T-cell (primary cell): ENCODE measurements around the gene ANKRD40. TPM values are rescaled to one million over a fixed set of nuclear protein-coding genes. Genes with fewer than 3 reads are reported as not detected.
A peak's percentile ranks its signal among the peaks of the same experiment; 100 is the strongest.
"Not testable (repeated sequence)": the region's sequence is repeated elsewhere in the genome, so short reads cannot be mapped to it uniquely, and the experiment has no call there.

Experiments used
- ATAC-seq, 4 experiments: fragments of 200-7000 bp in 3 of 4; fragments of 150-1000 bp in 1 of 4; cut with Tn5 transposase; replicated peaks in 1 of 4; 1 replicate in 3 of 4; 2 replicates in 1 of 4; pipeline ENCODE4 v1.10.0; 2021; ENCODE audit warnings: moderate library complexity in 3 of 4, mild to moderate bottlenecking in 2 of 4, moderate number of reproducible peaks in 1 of 4
- CTCF ChIA-PET, 2 donors: fragments of 300-600 bp; sonication (Branson Sonifier 250); formaldehyde crosslinking; loops; one replicate each; lab custom pipeline; 2022; ENCODE audit warnings: antibody characterized with exemption in 2 of 2; lab: Charles Lee
- POLR2A ChIA-PET, 2 donors: fragments of 300-600 bp; sonication (Branson Sonifier 250); formaldehyde crosslinking; loops; one replicate each; lab custom pipeline; 2022; ENCODE audit warnings: antibody characterized with exemption in 2 of 2; lab: Charles Lee
- DNase-seq, 35 experiments: peaks; one replicate each; pipeline versions ENCODE4 v3.0.0 to v3.0.0-alpha.2; 2013 to 2023
- H3K27ac ChIP-seq: one replicate; pipeline ENCODE4 v1.5.1; 2013; ENCODE audit warnings: low read length
- H3K27me3 ChIP-seq, 2 experiments: replicated peaks in 1 of 2; 1 replicate in 1 of 2; 2 replicates in 1 of 2; pipeline versions ENCODE4 v1.6.1 to v1.7.0; 2013; ENCODE audit warnings: low read length in 1 of 2, mixed read lengths in 1 of 2; ENCODE audit not compliant: control insufficient read depth in 2 of 2, insufficient read depth in 2 of 2; ENCODE audit errors: extremely low read depth in 1 of 2
- H3K36me3 ChIP-seq, 2 donors: 1 replicate in 1 of 2; 2 replicates in 1 of 2; pipeline versions ENCODE4 v1.6.1 to v1.7.0; 2013; ENCODE audit warnings: low read length in 1 of 2; ENCODE audit not compliant: control insufficient read depth in 2 of 2, insufficient read depth in 1 of 2; ENCODE audit errors: extremely low read depth in 1 of 2
- H3K4me1 ChIP-seq, 2 experiments: 1 replicate in 1 of 2; 2 replicates in 1 of 2; pipeline versions ENCODE4 v1.6.1 to v1.7.0; 2013; ENCODE audit warnings: low read length in 2 of 2, mixed read lengths in 1 of 2; ENCODE audit not compliant: insufficient read depth in 2 of 2, control insufficient read depth in 1 of 2; ENCODE audit errors: extremely low read depth in 1 of 2
- H3K4me3 ChIP-seq, 2 donors: 1 replicate in 1 of 2; 2 replicates in 1 of 2; pipeline versions ENCODE4 v1.5.1 to v1.7.0; 2013; ENCODE audit warnings: mild to moderate bottlenecking in 2 of 2, low read length in 1 of 2, moderate library complexity in 1 of 2; ENCODE audit not compliant: control insufficient read depth in 1 of 2; ENCODE audit errors: extremely low read depth in 1 of 2
- H3K9me3 ChIP-seq: 2 replicates; pipeline ENCODE4 v1.7.0; 2013
- H3K27ac Mint-ChIP-seq, 2 donors: one replicate each; pipeline ENCODE4 v1.8.0; 2020 to 2021; ENCODE audit warnings: mild to moderate bottlenecking in 2 of 2, mixed read lengths in 2 of 2
- H3K27me3 Mint-ChIP-seq, 2 donors: one replicate each; pipeline ENCODE4 v1.8.0; 2021 to 2022; ENCODE audit warnings: mixed read lengths in 2 of 2
- H3K36me3 Mint-ChIP-seq: one replicate; pipeline ENCODE4 v1.8.0; 2021; ENCODE audit warnings: mixed read lengths
- H3K4me1 Mint-ChIP-seq, 3 donors: one replicate each; pipeline ENCODE4 v1.8.0; 2020 to 2022; ENCODE audit warnings: mixed read lengths in 3 of 3, mild to moderate bottlenecking in 1 of 3
- H3K4me3 Mint-ChIP-seq, 3 donors: one replicate each; pipeline ENCODE4 v1.8.0; 2020 to 2022; ENCODE audit warnings: mild to moderate bottlenecking in 3 of 3, mixed read lengths in 3 of 3, moderate library complexity in 3 of 3
- H3K9me3 Mint-ChIP-seq, 3 donors: one replicate each; pipeline ENCODE4 v1.8.0; 2020 to 2022; ENCODE audit warnings: mixed read lengths in 3 of 3
- WGBS: methylation state at CpG from one replicate; pipeline ENCODE4 v1.1.5; 2013; ENCODE audit warnings: missing lambda C conversion rate; ENCODE audit not compliant: insufficient coverage; 5-methylcytosine and 5-hydroxymethylcytosine counted together
- total RNA-seq, 35 experiments: library from RNA in 6 of 35; stranded (reverse) in 6 of 35; fragments of 120-200 nt in 1 of 35; gene quantifications; one replicate each; pipeline versions ENCODE4 v1.2.1 to v1.2.4 and lab custom pipeline; 2013 to 2026

ANKRD40 gene
- total RNA-seq, 5 donors from 2014 or later (not counting 1 experiment from before 2014, with no cell fraction given): 30.3 to 37.6 (median 34.5) TPM

GRCh38 chr17:50719144-50719923, 11.6 kb upstream of the ANKRD40 start, which contains the start of gene LUC7L3:
TSS of gene LUC7L3 (plus strand) at chr17:50719603. CDS start at chr17:50719733, 130 bp downstream.
- Histone ChIP-seq H3K4me1 (peaks cover 24 to 26% of the 10 kb centered on the region in 2 experiments), H3K9me3 (no peaks in the 10 kb centered on the region), H3K27ac (peak within 1 kb of the TSS; percentile 97), H3K4me3 (peak within 1 kb of the TSS; percentile 91 to 94), H3K27me3 (no peaks in the 10 kb centered on the region), H3K36me3 (peaks cover 0 to 6% of the 10 kb centered on the region in 2 donors)
- DNase-seq: peak; percentile 78 to 95 (median 89)
- CTCF ChIA-PET: interaction anchor here in 1 of 2 donors (1.1 kb wide), 1 partner anchor 11 kb away, joined by 3 read pairs; no protein-coding TSS in a partner anchor
- H3K27ac Mint-ChIP-seq: peak within 1 kb of the TSS; percentile 98 to 99
- H3K27me3 Mint-ChIP-seq: no peaks in the 10 kb centered on the region
- H3K4me3 Mint-ChIP-seq: peak within 1 kb of the TSS; percentile 96 to 98 (median 97)
- POLR2A ChIA-PET: interaction anchor here in 1 of 2 donors (0.6 to 1.3 kb wide), 6 partner anchors 11 to 206 kb away, joined by 3 to 14 read pairs (median 3); partner anchors contain the start of genes ANKRD40 and TOB1
- H3K9me3 Mint-ChIP-seq: no peaks in the 10 kb centered on the region
- H3K4me1 Mint-ChIP-seq: peaks cover 33 to 46% (median 37%) of the 10 kb centered on the region in 3 donors
- under 1% methylated on average over 74 of the region's 76 CpGs for WGBS
- peak; percentile 91 to 95 (median 92) for ATAC-seq
- H3K36me3 Mint-ChIP-seq: peaks cover 8% of the 10 kb centered on the region

GRCh38 chr17:50715471-50715870, 7.8 kb upstream of the ANKRD40 start:
- Histone ChIP-seq H3K4me1 (peaks cover 3 to 6% of the 10 kb centered on the region in 2 experiments), H3K27me3 (no peaks in the 10 kb centered on the region), H3K36me3 (no peaks in the 10 kb centered on the region), H3K9me3 (no peaks in the 10 kb centered on the region), H3K27ac (no peak overlapping the region), H3K4me3 (no peak overlapping the region)
- Mint-ChIP-seq H3K4me1 (peaks cover 6 to 11% (median 9%) of the 10 kb centered on the region in 3 donors), H3K27ac (no peak overlapping the region), H3K36me3 (no peaks in the 10 kb centered on the region), H3K9me3 (no peaks in the 10 kb centered on the region), H3K4me3 (no peak overlapping the region), H3K27me3 (no peaks in the 10 kb centered on the region)
- no peak for DNase-seq
- ATAC-seq: no peak
- no CpG with 5 or more reads among the region's 3 CpGs for WGBS
- CTCF ChIA-PET: no interaction called here
- POLR2A ChIA-PET: no interaction called here

GRCh38 chr17:50712641-50713040, 4.9 kb upstream of the ANKRD40 start:
- CTCF ChIA-PET: no interaction called here
- Histone ChIP-seq H3K27me3 (no peaks in the 10 kb centered on the region), H3K4me1 (peaks cover 10 to 19% of the 10 kb centered on the region in 2 experiments), H3K27ac (no peak overlapping the region), H3K4me3 (no peak overlapping the region), H3K9me3 (no peaks in the 10 kb centered on the region), H3K36me3 (no peaks in the 10 kb centered on the region)
- WGBS: 100% methylated on average over 2 of the region's 9 CpGs
- DNase-seq (no peak), ATAC-seq (no peak)
- H3K27me3 Mint-ChIP-seq: no peaks in the 10 kb centered on the region
- H3K9me3 Mint-ChIP-seq: no peaks in the 10 kb centered on the region
- H3K4me3 Mint-ChIP-seq: no peak overlapping the region
- H3K36me3 Mint-ChIP-seq: no peaks in the 10 kb centered on the region
- peaks cover 18 to 27% (median 18%) of the 10 kb centered on the region in 3 donors for H3K4me1 Mint-ChIP-seq
- peak overlapping the region in 1 of 2 donors; percentile 58 for H3K27ac Mint-ChIP-seq
- POLR2A ChIA-PET: no interaction called here

- Histone ChIP-seq H3K4me1 (peaks cover 12 to 33% of the 10 kb centered on the region in 2 experiments), H3K4me3 (no peak overlapping the region), H3K27ac (no peak overlapping the region), H3K9me3 (no peaks in the 10 kb centered on the region), H3K27me3 (no peaks in the 10 kb centered on the region), H3K36me3 (no peaks in the 10 kb centered on the region)
- H3K27ac Mint-ChIP-seq: peak overlapping the region; percentile 69 to 83
- H3K36me3 Mint-ChIP-seq: no peaks in the 10 kb centered on the region
- no peaks in the 10 kb centered on the region for H3K27me3 Mint-ChIP-seq
- CTCF ChIA-PET: no interaction called here
- H3K4me1 Mint-ChIP-seq: peaks cover 27 to 37% (median 28%) of the 10 kb centered on the region in 3 donors
- DNase-seq (no peak), ATAC-seq (no peak)
- no peak overlapping the region for H3K4me3 Mint-ChIP-seq
- whole genome bisulfite sequencing: 100% methylated on average over 1 of the region's 4 CpGs
- H3K9me3 Mint-ChIP-seq: no peaks in the 10 kb centered on the region
- POLR2A ChIA-PET: no interaction called here
Measured at GRCh38 chr17:50710650-50711049, 2.9 kb upstream of the ANKRD40 start.

- Histone ChIP-seq H3K9me3 (no peaks in the 10 kb centered on the region), H3K27me3 (no peaks in the 10 kb centered on the region), H3K4me1 (peaks cover 12 to 35% of the 10 kb centered on the region in 2 experiments), H3K4me3 (no peak overlapping the region), H3K27ac (no peak overlapping the region), H3K36me3 (no peaks in the 10 kb centered on the region)
- peaks cover 32 to 42% (median 33%) of the 10 kb centered on the region in 3 donors for H3K4me1 Mint-ChIP-seq
- peak overlapping the region; percentile 69 to 83 for H3K27ac Mint-ChIP-seq
- ChIA-PET CTCF (no interaction called here), POLR2A (no interaction called here)
- no peak for ATAC-seq
- DNase-seq: no peak
- WGBS: no CpG with 5 or more reads among the region's 2 CpGs
- no peaks in the 10 kb centered on the region for H3K9me3 Mint-ChIP-seq
- H3K36me3 Mint-ChIP-seq: peaks cover 2% of the 10 kb centered on the region
- H3K4me3 Mint-ChIP-seq: peak overlapping the region in 2 of 3 donors; percentile 21 to 81
- H3K27me3 Mint-ChIP-seq: no peaks in the 10 kb centered on the region
Measured at GRCh38 chr17:50710025-50710424, 2.3 kb upstream of the ANKRD40 start.

- POLR2A ChIA-PET: interaction anchor here in 1 of 2 donors (0.6 to 1.2 kb wide), 4 partner anchors 10 to 86 kb away, joined by 3 to 4 read pairs (median 4); partner anchors contain the start of gene LUC7L3
- peaks cover 37 to 46% (median 39%) of the 10 kb centered on the region in 3 donors for H3K4me1 Mint-ChIP-seq
Measured at GRCh38 chr17:50709053-50709452, 1.3 kb upstream of the ANKRD40 start.

More at GRCh38 chr17:50709053-50709452, 1.3 kb upstream of the ANKRD40 start:
- H3K4me3 ChIP-seq, ATAC-seq, CTCF ChIA-PET, H3K9me3 Mint-ChIP-seq, H3K36me3 ChIP-seq, H3K27me3 ChIP-seq, H3K9me3 ChIP-seq, DNase-seq, H3K27me3 Mint-ChIP-seq, H3K36me3 Mint-ChIP-seq: not testable (repeated sequence)
- H3K27ac ChIP-seq: peak overlapping the region; percentile 98
- Mint-ChIP-seq H3K27ac (peak overlapping the region; percentile 96 to 98), H3K4me3 (peak overlapping the region; percentile 81 to 91 (median 84))
- 85% methylated on average over 2 of the region's 4 CpGs for WGBS
- H3K4me1 ChIP-seq: peaks cover 12 to 38% of the 10 kb centered on the region in 2 experiments
